HEK293T (cell line): ENCODE data around the gene RB1.

Experiments used
- ARNT ChIP-seq: fragments of 450-650 bp; IDR thresholded peaks from 2 replicates; pipeline ENCODE4 v1.6.1; 2017; ENCODE audit warnings: mild to moderate bottlenecking
- BHLHE40 ChIP-seq: fragments of 450-650 bp; IDR thresholded peaks from 2 replicates; pipeline ENCODE4 v1.6.1; 2016; ENCODE audit warnings: mild to moderate bottlenecking, moderate library complexity, borderline replicate concordance
- CTBP1 ChIP-seq: fragments of 450-650 bp; IDR thresholded peaks from 2 replicates; pipeline ENCODE4 v1.6.1; 2016; ENCODE audit warnings: borderline replicate concordance
- ELF4 ChIP-seq: fragments of 450-650 bp; IDR thresholded peaks from 2 replicates; pipeline ENCODE4 v1.6.1; 2017; ENCODE audit warnings: antibody characterized with exemption
- FOXA1 ChIP-seq: fragments of 450-650 bp; IDR thresholded peaks from 2 replicates; pipeline ENCODE4 v1.6.1; 2016; ENCODE audit warnings: mild to moderate bottlenecking
- FOXK2 ChIP-seq: fragments of 450-650 bp; IDR thresholded peaks from 2 replicates; pipeline ENCODE4 v1.6.1; 2016; ENCODE audit warnings: mild to moderate bottlenecking
- FOXM1 ChIP-seq: fragments of 450-650 bp; IDR thresholded peaks from 2 replicates; pipeline ENCODE4 v1.6.1; 2017; ENCODE audit warnings: mild to moderate bottlenecking, borderline replicate concordance
- L3MBTL2 ChIP-seq: fragments of 450-650 bp; conservative IDR thresholded peaks from 2 replicates; pipeline ENCODE4 v1.6.1; 2016; ENCODE audit warnings: mild to moderate bottlenecking
- NFRKB ChIP-seq: fragments of 450-650 bp; IDR thresholded peaks from 2 replicates; pipeline ENCODE4 v1.6.1; 2016; ENCODE audit warnings: mild to moderate bottlenecking, moderate library complexity
- SP1 ChIP-seq: fragments of 450-650 bp; IDR thresholded peaks from 2 replicates; pipeline ENCODE4 v1.6.1; 2017
- SUZ12 ChIP-seq: fragments of 450-650 bp; IDR thresholded peaks from 2 replicates; pipeline ENCODE4 v1.6.1; 2016; ENCODE audit warnings: mild to moderate bottlenecking
- TARDBP ChIP-seq: fragments of 450-650 bp; IDR thresholded peaks from 2 replicates; pipeline ENCODE4 v1.6.1; 2016
- ZNF384 ChIP-seq: fragments of 450-650 bp; IDR thresholded peaks from 2 replicates; pipeline ENCODE4 v1.6.1; 2016

- TF ChIP-seq FOXA1 (no peak), CTBP1 (no peak), SP1 (no peak), BHLHE40 (no peak), FOXM1 (no peak), ARNT (no peak), ZNF384 (no peak), FOXK2 (no peak), SUZ12 (no peak), ELF4 (no peak), TARDBP (no peak), L3MBTL2 (no peak), NFRKB (no peak)
These were observed 90.1 kb downstream of the RB1 start for GRCh38 chr13:48393698-48394085.
